IMR-90 (cell line): Measurements from ENCODE around the gene TAAR1. TPM values are rescaled to one million over a fixed set of nuclear protein-coding genes. Genes with fewer than 3 reads are reported as not detected.

Source experiments
- ATAC-seq: fragments of 200-7000 bp; cut with Tn5 transposase; 2 replicates; pipeline ENCODE4 v1.9.1; 2020; ENCODE audit warnings: low read depth, mild to moderate bottlenecking, moderate library complexity
- BruUV-seq: library from RNA; stranded (reverse); fragments of 400-500 nt; replicated peaks from 2 replicates; lab custom pipeline; 2021; lab: Mats Ljungman, UMichigan
- CTCF ChIA-PET: fragments of 300-600 bp; formaldehyde crosslinking; extraction: SDS; loops from one replicate; lab custom pipeline; 2021; ENCODE audit warnings: antibody characterized with exemption; lab: Yijun Ruan, JAX
- POLR2A ChIA-PET: fragments of 300-600 bp; sonication (Branson Sonifier 250); formaldehyde crosslinking; loops from one replicate; lab custom pipeline; 2022; ENCODE audit warnings: antibody characterized with exemption; ENCODE audit not compliant: unreplicated experiment; lab: Charles Lee
- DNase-seq: peaks from one replicate; pipeline ENCODE4 v3.0.0; 2013
- H2AFZ ChIP-seq: replicated peaks from 2 replicates; pipeline ENCODE3; 2013; ENCODE audit warnings: low read length, mild to moderate bottlenecking; ENCODE audit not compliant: poor library complexity
- H2AK5ac ChIP-seq: 2 replicates; pipeline ENCODE4 v1.6.1; 2013; ENCODE audit warnings: low read depth, low read length, inconsistent platforms
- H2AK9ac ChIP-seq: replicated peaks from 2 replicates; pipeline ENCODE3; 2013; ENCODE audit warnings: mild to moderate bottlenecking, low read depth, low read length, moderate library complexity; ENCODE audit not compliant: poor library complexity
- H2BK120ac ChIP-seq: 2 replicates; pipeline ENCODE4 v1.6.1; 2013; ENCODE audit warnings: low read depth, low read length, inconsistent platforms
- H2BK15ac ChIP-seq: 3 replicates; pipeline ENCODE4 v1.6.1; 2013; ENCODE audit warnings: low read depth, low read length, inconsistent platforms
- H2BK20ac ChIP-seq: 2 replicates; pipeline ENCODE4 v1.6.1; 2013; ENCODE audit warnings: low read depth, mild to moderate bottlenecking, inconsistent platforms, low read length, moderate library complexity
- H2BK5ac ChIP-seq: 2 replicates; pipeline ENCODE4 v1.6.1; 2013; ENCODE audit warnings: mild to moderate bottlenecking, low read depth, low read length, inconsistent platforms; ENCODE audit not compliant: poor library complexity, severe bottlenecking
- H3K14ac ChIP-seq: replicated peaks from 2 replicates; pipeline ENCODE4 v1.6.1; 2013; ENCODE audit warnings: low read depth, low read length, inconsistent platforms
- H3K18ac ChIP-seq: 2 replicates; pipeline ENCODE4 v1.6.1; 2013; ENCODE audit warnings: low read depth, low read length, control low read depth
- H3K23ac ChIP-seq: 2 replicates; pipeline ENCODE4 v1.6.1; 2013; ENCODE audit warnings: low read depth, low read length, inconsistent platforms
- H3K27ac ChIP-seq: 2 replicates; pipeline ENCODE4 v1.5.1; 2013; ENCODE audit warnings: mild to moderate bottlenecking, control low read depth, low read length; ENCODE audit not compliant: insufficient read depth
- H3K27me3 ChIP-seq: 2 replicates; pipeline ENCODE4 v1.6.1; 2013; ENCODE audit warnings: low read length; ENCODE audit not compliant: control insufficient read depth, insufficient read depth
- H3K36me3 ChIP-seq: 2 replicates; pipeline ENCODE4 v1.6.1; 2013; ENCODE audit warnings: low read length, mixed read lengths; ENCODE audit not compliant: control insufficient read depth, insufficient read depth
- H3K4ac ChIP-seq: 2 replicates; pipeline ENCODE4 v1.6.1; 2013; ENCODE audit warnings: low read depth, low read length, inconsistent platforms
- H3K4me1 ChIP-seq: 2 replicates; pipeline ENCODE4 v1.6.1; 2013; ENCODE audit warnings: low read length, mixed read lengths; ENCODE audit not compliant: control insufficient read depth, insufficient read depth
- H3K4me2 ChIP-seq: 2 replicates; pipeline ENCODE4 v1.6.1; 2013; ENCODE audit warnings: low read depth, mild to moderate bottlenecking, control low read depth, low read length, moderate library complexity
- H3K4me3 ChIP-seq: 2 replicates; pipeline ENCODE4 v1.5.1; 2013; ENCODE audit warnings: low read depth, mild to moderate bottlenecking, control low read depth, low read length, moderate library complexity; ENCODE audit not compliant: insufficient read depth
- H3K56ac ChIP-seq: 2 replicates; pipeline ENCODE4 v1.6.1; 2013; ENCODE audit warnings: low read length, inconsistent platforms; ENCODE audit not compliant: insufficient read depth; ENCODE audit errors: extremely low read depth
- H3K79me1 ChIP-seq, 2 experiments: 2 replicates each; pipeline ENCODE4 v1.6.1; 2013; ENCODE audit warnings: low read length in 2 of 2, inconsistent platforms in 1 of 2, low read depth in 1 of 2
- H3K9ac ChIP-seq: 2 replicates; pipeline ENCODE4 v1.6.1; 2013; ENCODE audit warnings: low read depth, low read length, control low read depth
- H3K9me1 ChIP-seq: 2 replicates; pipeline ENCODE4 v1.6.1; 2013; ENCODE audit warnings: low read length, inconsistent platforms; ENCODE audit not compliant: insufficient read depth
- H3K9me3 ChIP-seq: 2 replicates; pipeline ENCODE4 v1.6.1; 2013; ENCODE audit warnings: low read length; ENCODE audit not compliant: control insufficient read depth, insufficient read depth
- H4K20me1 ChIP-seq: 2 replicates; pipeline ENCODE4 v1.6.1; 2013; ENCODE audit warnings: low read length, inconsistent platforms; ENCODE audit not compliant: insufficient read depth
- H4K5ac ChIP-seq: 2 replicates; pipeline ENCODE4 v1.6.1; 2013; ENCODE audit warnings: mild to moderate bottlenecking, low read depth, low read length, control low read depth
- H4K8ac ChIP-seq, 2 experiments: 2 replicates each; pipeline ENCODE4 v1.6.1; 2013; ENCODE audit warnings: low read depth in 2 of 2, low read length in 2 of 2, control low read depth in 1 of 2, inconsistent platforms in 1 of 2
- H4K91ac ChIP-seq: 2 replicates; pipeline ENCODE4 v1.6.1; 2013; ENCODE audit warnings: low read depth, low read length, inconsistent platforms; ENCODE audit not compliant: insufficient read depth
- RFX5 ChIP-seq: IDR thresholded peaks from 2 replicates; pipeline ENCODE4 v1.8.0; 2012; ENCODE audit warnings: low read depth, mild to moderate bottlenecking, low read length, moderate library complexity
- WGBS, 2 experiments: methylation state at CpG; one replicate each; pipeline versions ENCODE4 v1.1.5 to v1.1.7; 2013; ENCODE audit warnings: missing lambda C conversion rate in 2 of 2; ENCODE audit not compliant: insufficient read length in 1 of 2; ENCODE audit errors: extremely low coverage in 2 of 2; 5-methylcytosine and 5-hydroxymethylcytosine counted together
- dilution Hi-C: fragments of 300-500 bp; cut with HindIII; formaldehyde crosslinking; loops from one replicate; pipeline ENCODE4 v1.14.3; 2018; ENCODE audit warnings: low sequenced_read_pairs; ENCODE audit not compliant: unreplicated experiment
- in situ Hi-C: fragments of 300-500 bp; cut with MboI; formaldehyde crosslinking; loops from 3 replicates; pipeline ENCODE4 v1.14.3; 2019; ENCODE audit warnings: low sequenced_read_pairs, inconsistent platforms, mixed read lengths
- intact Hi-C: fragments of 100-400 bp; cut with micrococcal nuclease; formaldehyde crosslinking; loops from 2 replicates; pipeline ENCODE4 v1.10.0; 2022
- polyA plus RNA-seq, 3 experiments: library from polyadenylated mRNA; depleted of rRNA; stranded (reverse); fragments of >200 nt; gene quantifications; 2 replicates each; pipeline ENCODE4 v1.2.3, GENCODE V29; 2012; ENCODE audit warnings: low replicate concordance in 1 of 3
- total RNA-seq: library from RNA; depleted of rRNA; stranded (reverse); fragments of >200 nt; gene quantifications from 2 replicates; pipeline ENCODE4 v1.2.3, GENCODE V29; 2012
- TF ChIP-seq, protein P1 (sequence below): conservative IDR thresholded peaks from 2 replicates; pipeline ENCODE4 v1.5.1; 2012; ENCODE audit warnings: mild to moderate bottlenecking, low read depth, low read length, improper control_type of control experiment

The TAAR1 gene
- total and polyA plus RNA-seq, 2 of the 4 experiments (the other 2 are of a cell fraction), result not detected

DNA sequence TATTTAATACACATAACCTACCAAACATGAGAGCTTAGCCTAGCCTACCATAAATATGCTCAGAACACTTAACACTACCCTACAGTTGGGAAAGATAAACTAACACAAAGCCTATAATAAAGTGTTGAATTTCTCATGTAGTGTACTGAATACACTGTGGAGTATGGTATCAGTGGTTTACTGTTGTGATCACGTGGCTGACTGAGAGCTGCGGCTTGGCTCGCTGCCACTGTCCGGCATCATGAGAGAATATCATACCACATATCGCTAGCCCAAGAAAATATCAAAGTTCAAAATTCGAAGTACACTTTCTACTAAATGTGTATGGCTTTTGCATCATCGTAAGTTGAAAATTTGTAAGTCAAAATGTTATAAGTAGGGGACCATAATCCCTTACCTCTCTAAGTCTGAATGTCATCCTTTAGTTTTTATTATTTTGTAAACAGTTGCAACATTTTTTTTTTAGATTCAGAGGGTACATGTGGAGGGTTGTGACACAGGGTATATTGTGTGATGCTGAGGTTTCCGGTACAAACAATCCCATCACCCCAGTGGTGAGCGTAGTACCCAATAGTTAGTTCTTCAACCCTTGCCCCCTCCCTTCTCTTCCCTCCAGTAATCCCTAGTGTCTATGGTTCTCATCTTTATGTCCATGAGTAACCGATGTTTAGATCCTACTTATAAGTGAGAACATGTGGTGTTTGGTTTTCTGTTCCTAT is 14.6 kb upstream of the TAAR1 start:
- no CpG with 5 or more reads among the region's 10 CpGs for WGBS, 2 experiments

More for the DNA sequence above, 14.6 kb upstream of the TAAR1 start:
- Histone ChIP-seq H4K91ac (no peak overlapping the region), H3K4me1 (peaks cover 2% of the 10 kb centered on the region), H3K4me2 (no peak overlapping the region), H3K27me3 (peaks cover 3% of the 10 kb centered on the region; the same call in 1 of the 2 replicates), H4K20me1 (no peaks in the 10 kb centered on the region), H3K27ac (no peak overlapping the region), H3K4ac (no peak overlapping the region), H2AK5ac (no peak overlapping the region), H2AFZ (no peak overlapping the region), H3K4me3 (no peak overlapping the region), H3K14ac (no peak overlapping the region), H2BK15ac (no peak overlapping the region), H2BK120ac (no peak overlapping the region), H2BK5ac (no peak overlapping the region), H4K8ac (no peak overlapping the region), H3K9me3 (no peaks in the 10 kb centered on the region), H3K9me1 (no peaks in the 10 kb centered on the region), H2BK20ac (no peak overlapping the region), H3K18ac (no peak overlapping the region), H2AK9ac (no peak overlapping the region), H3K56ac (no peak overlapping the region), H3K36me3 (no peaks in the 10 kb centered on the region), H3K79me1 (no peaks in the 10 kb centered on the region), H3K23ac (no peak overlapping the region), H3K9ac (no peak overlapping the region), H4K5ac (no peak overlapping the region)
- DNase-seq (no peak), ATAC-seq (no peak)
- POLR2A ChIA-PET, result no interaction called here
- dilution Hi-C loops (no loop called here), in situ Hi-C loops (loop anchor here (25.0 kb wide), 1 partner anchor 89 kb away; the partner anchor contains the start of gene VNN2), intact Hi-C loops (loop anchor here (5.0 kb wide), 1 partner anchor 64 kb away; no protein-coding TSS in a partner anchor)
- no peak for TF ChIP-seq RFX5
- TF ChIP-seq, protein P1, sequence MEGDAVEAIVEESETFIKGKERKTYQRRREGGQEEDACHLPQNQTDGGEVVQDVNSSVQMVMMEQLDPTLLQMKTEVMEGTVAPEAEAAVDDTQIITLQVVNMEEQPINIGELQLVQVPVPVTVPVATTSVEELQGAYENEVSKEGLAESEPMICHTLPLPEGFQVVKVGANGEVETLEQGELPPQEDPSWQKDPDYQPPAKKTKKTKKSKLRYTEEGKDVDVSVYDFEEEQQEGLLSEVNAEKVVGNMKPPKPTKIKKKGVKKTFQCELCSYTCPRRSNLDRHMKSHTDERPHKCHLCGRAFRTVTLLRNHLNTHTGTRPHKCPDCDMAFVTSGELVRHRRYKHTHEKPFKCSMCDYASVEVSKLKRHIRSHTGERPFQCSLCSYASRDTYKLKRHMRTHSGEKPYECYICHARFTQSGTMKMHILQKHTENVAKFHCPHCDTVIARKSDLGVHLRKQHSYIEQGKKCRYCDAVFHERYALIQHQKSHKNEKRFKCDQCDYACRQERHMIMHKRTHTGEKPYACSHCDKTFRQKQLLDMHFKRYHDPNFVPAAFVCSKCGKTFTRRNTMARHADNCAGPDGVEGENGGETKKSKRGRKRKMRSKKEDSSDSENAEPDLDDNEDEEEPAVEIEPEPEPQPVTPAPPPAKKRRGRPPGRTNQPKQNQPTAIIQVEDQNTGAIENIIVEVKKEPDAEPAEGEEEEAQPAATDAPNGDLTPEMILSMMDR, result no peak
- BruUV-seq, result no TSS peak
- CTCF ChIA-PET, result interaction anchor here (1.1 kb wide), 1 partner anchor 14 kb away, joined by 3 read pairs; no protein-coding TSS in a partner anchor
